ENCODE results near the gene JAKMIP1.

GRCh38 chr4:6142935-6143602, 57.3 kb downstream of the JAKMIP1 start:
- TF ChIP-seq CTCF (IDR thresholded peaks at IDR 0.05) = no peak
- TF ChIP-seq POLR2A (IDR thresholded peaks at IDR 0.05) = no peak
